Eye (tissue), 1 donor: ENCODE results near the gene ARHGEF1.

Experiments
- DNase-seq: peaks from one replicate; pipeline ENCODE4 v3.0.0-alpha.2; 2015

ARHGEF1 gene, protein sequence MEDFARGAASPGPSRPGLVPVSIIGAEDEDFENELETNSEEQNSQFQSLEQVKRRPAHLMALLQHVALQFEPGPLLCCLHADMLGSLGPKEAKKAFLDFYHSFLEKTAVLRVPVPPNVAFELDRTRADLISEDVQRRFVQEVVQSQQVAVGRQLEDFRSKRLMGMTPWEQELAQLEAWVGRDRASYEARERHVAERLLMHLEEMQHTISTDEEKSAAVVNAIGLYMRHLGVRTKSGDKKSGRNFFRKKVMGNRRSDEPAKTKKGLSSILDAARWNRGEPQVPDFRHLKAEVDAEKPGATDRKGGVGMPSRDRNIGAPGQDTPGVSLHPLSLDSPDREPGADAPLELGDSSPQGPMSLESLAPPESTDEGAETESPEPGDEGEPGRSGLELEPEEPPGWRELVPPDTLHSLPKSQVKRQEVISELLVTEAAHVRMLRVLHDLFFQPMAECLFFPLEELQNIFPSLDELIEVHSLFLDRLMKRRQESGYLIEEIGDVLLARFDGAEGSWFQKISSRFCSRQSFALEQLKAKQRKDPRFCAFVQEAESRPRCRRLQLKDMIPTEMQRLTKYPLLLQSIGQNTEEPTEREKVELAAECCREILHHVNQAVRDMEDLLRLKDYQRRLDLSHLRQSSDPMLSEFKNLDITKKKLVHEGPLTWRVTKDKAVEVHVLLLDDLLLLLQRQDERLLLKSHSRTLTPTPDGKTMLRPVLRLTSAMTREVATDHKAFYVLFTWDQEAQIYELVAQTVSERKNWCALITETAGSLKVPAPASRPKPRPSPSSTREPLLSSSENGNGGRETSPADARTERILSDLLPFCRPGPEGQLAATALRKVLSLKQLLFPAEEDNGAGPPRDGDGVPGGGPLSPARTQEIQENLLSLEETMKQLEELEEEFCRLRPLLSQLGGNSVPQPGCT

DNA sequence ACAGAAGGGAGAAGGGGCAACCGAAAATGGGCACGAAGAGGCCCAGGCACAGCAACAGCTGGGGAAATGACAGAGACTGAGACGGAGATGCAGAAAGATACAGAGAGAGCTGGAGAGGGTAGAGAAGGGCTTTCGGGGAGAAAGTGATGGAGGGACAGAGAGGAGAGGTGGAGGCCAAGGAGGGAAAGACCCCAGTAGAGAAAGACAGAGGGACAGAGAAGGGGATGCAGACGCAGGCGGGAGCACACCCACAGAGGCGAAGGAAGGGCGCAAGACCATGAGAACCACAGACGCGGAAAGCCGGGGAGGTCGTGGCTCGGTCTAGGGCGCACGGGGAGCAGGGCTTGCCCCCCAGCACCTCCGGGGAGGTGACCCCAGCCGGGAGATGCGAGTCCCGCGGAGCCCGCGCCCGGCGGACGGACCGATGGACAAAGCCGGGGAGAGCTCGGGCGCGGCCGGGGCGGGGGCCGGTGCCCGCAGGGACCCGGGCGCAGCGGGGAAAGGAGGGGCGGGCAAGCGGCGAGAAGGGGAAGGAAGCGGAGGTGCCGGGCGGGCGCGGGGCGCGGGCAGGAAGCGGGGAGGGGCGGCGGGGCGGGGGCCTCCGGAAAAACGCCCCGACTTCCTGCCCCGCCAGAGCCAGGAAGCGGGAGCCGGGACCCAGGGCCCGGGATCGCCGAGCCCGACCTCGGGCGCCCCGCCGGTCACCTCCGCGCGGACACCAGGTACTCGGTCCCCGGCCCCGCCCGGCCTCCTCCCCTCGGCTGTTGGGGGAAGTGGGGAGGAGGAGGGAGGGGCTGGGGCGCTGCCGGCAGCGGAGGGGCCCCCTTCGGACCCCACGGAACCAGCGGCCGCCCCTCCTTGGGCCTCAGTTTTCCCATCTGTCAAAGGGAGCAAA is at the start of gene ARHGEF1:
ARHGEF1 (plus strand) TSS at position 617 of the 895 bp plus-strand sequence. CDS start 4,899 bp downstream, outside the sequence.
- peak; percentile 43 for DNase-seq

DNA sequence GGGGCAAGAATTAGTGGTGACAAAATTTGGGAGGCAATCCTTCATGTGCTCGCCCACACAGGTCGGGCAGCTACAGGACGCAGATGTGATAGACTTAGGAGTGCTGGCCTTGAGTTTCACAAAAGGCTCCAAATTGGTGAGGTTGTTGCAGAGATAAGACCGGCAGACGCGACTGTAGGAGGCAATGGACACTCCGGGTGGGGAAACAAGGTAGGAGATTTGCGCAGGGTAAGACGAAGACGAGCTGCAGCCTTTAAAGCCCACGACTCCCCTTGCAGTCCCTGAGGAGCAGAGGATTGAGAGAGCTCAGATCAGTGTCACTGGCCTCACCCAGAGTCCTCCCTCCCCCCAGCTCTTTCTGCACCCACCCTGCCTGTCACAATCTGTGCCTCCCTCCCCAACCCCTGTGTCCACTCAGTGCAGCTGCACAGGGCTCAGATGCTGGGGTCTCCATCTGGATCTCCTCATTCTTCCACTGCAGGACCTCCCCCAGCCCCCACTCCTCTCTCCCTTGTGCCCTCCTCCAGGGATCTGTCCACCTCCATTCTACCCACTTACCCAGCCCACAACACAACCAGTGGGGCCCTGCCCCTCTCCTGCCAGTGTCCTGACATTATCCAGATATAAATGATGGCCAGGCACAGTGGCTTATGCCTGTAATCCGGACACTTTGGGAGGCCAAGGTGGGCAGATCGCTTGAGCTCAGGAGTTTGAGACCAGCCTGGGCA is 44.8 kb upstream of the ARHGEF1 start:
- DNase-seq: no peak

DNA sequence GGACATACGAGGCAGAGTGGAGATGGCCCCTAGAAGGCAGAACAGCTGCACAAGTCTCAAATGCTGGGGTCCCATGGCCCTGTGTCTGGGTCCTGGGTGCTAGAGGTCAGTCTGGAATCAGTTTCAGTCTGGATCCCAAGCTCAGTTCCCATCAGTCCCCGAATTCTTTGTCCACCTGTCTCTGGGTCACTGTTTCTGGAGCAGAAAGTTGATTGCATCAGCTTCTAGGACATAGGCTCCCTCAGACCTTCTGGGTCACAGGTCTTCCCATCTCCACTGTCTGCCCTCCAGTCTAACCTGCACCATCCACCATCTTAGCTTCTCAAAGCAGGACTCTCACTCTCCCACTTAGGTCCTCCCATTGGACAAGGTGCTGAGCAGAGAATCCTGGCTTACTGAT is 43.8 kb upstream of the ARHGEF1 start:
- no peak for DNase-seq

DNA sequence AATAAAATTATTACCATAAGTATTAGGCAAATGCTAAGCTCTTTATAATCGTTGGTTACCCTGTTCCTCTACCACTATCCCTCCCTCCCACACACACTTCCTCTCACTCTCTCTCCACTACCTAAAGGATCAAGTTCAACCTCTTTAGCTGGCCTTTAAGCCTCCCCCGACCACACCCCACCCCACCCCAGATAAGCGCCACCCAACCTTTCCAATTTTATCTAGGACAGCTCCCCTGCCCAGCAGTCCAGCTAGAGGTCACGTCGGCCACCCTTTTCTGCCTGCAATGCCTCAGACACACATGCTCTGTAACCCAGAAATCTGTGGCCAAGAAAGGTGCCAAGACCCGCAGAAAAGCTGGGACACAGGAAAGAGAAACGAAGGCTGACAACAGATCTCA is 39.6 kb upstream of the ARHGEF1 start:
- DNase-seq: no peak

DNA sequence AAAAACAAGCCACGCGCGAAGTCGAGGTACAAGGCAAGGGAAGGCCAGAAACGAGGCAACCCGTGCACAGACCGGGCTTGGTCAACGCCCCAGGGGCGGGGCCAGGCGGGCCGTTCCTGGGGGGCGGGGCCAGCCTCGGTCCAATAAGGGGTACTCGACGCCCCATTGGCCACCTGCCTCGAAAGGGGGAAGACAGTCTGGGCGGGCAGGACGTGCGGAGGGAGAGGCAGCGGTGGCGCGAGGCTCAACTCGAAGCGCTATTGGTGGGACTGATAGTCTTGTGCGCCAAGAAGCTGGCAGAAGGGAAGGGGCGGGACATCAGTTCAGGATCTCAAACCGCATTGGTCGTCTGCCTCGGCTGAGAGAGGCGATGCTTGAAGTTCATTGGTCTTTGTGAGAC is 38.4 kb upstream of the ARHGEF1 start, which contains the start of gene LYPD4:
LYPD4 (minus strand) TSS at position 83 of the 400 bp plus-strand sequence. CDS start 5,398 bp downstream, outside the sequence.
- no peak for DNase-seq

DNA sequence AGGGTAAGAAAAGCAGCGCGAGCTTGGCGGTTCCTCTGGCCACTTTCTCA is 38.2 kb upstream of the ARHGEF1 start, which contains the start of gene DMRTC2:
DMRTC2 (plus strand) TSS at position 42 of the 50 bp plus-strand sequence. CDS start 2,387 bp downstream, outside the sequence.
- no peak for DNase-seq

DNA sequence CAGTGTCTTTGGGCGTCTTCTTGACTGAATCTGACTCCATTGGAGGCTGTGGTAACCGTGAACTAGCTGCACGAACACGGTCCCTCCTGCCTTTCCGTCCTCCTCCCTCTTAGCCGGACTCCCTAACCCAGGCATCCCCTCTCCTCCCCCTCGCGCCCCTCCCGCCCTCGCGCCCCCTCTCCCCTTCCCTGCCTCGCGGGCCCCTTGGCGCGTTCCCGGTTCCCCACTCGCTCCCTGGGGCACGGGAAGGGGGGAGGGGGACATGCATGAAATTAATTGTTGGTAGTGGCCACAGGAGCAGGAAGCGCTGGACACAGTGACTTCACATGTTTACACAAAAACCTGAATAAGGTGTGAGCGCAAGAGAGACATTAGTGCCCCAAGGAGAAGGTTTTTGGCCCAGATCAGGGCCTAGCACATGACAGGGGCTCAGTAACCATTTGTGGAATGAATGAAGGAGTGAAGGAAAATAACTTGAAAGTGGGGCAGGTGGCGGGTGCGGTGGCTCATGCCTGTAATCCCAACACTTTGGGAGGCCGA is 37.9 kb upstream of the ARHGEF1 start:
- DNase-seq: no peak

DNA sequence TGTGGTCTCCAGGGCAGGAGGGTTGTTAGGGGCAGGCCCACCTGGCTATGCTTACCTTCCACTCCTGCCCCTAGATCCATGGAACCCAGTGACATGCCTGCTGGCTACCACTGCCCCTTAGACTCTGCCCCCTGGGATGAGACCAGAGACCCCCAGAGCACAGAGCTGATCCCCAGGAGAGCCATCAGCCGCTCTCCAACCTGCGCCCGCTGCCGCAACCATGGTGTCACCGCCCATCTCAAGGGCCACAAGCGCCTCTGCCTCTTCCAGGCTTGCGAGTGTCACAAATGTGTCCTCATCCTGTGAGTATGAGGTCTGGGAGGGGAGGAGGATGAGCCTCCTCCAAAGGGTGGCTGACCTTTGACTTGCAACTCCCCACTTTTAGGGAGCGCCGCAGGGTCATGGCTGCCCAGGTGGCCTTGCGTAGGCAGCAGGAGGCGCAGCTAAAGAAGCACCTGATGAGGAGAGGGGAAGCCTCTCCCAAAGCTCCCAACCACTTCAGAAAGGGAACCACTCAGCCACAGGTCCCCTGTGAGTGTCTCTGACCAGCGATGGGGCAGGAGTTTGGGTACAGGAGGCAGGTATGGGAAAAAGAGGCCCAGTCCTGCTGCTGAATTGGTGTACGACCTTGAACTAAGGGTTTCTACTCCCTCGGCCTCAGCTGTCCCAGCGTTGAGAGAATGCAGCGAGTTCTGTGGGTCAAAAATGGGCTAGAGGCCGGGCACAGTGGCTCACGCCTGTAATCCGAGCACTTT is 35.5 kb upstream of the ARHGEF1 start:
- no peak for DNase-seq

DNA sequence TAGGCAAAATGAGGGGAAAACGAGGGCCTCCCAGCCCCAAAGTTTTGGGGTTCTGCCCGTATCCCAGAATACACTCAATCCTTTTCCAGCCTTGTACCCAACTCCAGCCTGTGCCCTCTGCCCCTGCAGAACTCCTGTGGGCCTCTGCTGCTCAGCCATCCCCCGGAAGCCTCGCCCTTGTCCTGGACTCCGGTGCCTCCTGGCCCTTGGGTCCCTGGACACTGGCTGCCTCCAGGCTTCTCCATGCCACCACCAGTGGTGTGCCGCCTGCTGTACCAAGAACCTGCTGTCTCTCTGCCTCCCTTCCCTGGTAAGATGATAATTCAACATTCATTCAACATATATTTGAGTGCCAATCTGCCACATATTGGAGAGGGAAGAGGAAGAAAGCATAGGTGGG is 34.3 kb upstream of the ARHGEF1 start:
- DNase-seq: no peak

DNA sequence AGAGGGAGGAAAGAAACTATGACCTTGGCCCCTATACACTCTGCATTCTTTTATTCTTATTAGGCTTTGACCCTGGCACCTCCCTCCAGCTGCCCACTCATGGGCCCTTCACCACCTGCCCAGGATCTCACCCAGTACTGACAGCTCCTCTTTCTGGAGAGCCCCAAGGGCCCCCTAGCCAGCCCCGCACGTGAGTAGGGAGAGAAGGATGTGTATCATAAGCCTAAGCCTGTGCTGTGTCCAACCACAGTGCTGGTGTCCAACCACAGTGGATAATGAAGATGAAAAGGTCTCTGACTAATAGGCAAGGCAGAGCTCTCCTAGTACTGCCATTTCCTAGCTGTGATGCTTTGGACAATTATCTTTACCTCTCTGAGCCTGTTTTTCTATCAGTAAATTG is 33.9 kb upstream of the ARHGEF1 start:
- DNase-seq: no peak

DNA sequence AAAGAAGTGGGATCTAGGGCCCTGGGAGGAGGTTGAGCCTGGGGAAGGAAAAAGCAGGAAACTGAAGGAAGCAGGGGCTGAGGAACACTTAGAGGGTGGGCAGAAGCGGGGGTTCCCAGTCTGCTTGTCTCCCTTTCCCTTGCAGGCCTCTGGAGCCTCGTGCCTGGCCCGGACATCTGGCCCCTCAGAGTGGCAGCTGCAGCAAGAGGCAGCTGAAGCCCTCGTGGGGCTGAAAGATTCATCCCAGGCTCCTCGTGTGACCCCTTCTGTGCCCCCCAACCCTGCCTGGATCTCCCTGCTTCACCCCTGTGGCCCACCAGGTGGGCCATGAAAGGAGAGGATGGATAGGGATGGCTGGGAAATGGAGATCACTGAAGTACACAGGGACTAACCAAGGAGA is 32.6 kb upstream of the ARHGEF1 start:
- DNase-seq: no peak

DNA sequence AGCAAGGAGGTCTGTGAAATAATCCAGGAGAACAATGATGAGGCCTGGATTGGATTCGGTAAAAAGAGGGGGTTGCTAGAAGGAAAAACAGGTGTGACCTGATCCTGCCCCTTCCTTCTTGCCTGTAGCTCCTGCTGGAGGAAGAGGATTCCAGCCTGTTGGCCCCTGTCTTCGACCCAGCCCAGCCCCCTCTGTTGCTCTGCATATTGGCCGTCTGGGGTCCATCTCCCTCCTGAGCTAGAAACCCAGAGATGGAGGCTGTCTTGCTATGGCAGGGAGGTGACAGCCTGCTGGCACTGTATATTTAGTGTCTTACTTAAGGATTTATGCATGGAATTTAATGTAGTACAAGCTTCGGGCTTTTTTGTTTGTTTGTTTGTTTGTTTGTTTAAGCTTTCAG is 31.5 kb upstream of the ARHGEF1 start:
- DNase-seq: no peak

DNA sequence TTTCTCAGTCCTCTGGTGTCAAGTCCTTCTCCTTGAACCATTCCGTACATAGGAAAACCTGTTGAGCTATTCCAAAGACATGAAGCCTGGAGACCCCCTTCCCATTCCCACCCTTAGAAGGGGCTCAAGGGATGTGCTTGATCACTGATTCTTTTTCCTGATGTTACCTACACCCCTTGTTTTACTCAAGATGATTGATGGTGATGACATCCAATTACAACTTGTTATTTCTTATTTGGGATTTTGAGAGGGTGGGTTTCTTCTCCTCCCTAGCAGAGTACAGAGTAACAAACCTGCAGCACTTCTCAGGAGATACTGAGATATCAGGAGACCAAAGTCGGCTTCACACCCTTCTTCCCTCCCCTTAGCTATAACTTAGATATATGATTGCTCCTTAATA is 29.6 kb upstream of the ARHGEF1 start:
- no peak for DNase-seq

DNA sequence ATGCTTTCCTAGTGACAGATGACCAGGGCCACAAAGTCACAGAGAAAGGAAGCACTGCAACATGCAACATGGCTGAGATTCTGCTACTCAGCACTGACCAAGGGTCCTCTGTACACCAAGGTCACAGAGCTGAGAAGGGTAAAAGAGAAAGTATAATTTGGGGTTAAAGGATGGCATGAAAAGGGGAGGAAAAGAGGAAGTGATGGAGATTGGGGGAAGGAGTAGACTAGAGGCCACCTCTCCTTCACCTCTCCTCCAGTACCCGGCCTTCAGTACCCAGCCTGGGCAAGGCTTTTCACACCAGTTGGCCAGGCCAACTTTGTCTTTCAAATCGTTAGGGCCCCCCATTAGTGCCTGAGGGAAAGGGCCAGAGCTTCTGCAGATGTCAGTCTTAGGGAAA is 29.2 kb upstream of the ARHGEF1 start:
- no peak for DNase-seq

DNA sequence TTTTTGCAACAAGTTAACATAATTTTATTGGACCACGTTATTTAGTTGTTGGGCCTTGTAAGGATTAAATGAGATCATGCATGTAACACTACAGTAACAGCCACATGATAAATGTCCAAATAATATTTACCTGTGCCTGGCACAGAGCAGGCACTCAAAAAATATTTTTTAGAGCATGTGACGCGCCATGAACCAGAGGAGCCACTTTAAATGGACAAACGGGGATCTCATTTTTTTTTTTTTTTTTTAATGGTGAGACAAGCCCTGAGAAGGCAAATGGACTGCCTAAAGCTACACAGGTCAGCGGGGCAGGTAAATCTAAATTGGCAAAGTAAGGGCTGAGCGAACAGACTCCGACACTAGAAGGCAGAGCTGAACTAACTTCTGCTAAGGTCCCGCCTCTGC is 23.8 kb upstream of the ARHGEF1 start:
- DNase-seq: no peak

DNA sequence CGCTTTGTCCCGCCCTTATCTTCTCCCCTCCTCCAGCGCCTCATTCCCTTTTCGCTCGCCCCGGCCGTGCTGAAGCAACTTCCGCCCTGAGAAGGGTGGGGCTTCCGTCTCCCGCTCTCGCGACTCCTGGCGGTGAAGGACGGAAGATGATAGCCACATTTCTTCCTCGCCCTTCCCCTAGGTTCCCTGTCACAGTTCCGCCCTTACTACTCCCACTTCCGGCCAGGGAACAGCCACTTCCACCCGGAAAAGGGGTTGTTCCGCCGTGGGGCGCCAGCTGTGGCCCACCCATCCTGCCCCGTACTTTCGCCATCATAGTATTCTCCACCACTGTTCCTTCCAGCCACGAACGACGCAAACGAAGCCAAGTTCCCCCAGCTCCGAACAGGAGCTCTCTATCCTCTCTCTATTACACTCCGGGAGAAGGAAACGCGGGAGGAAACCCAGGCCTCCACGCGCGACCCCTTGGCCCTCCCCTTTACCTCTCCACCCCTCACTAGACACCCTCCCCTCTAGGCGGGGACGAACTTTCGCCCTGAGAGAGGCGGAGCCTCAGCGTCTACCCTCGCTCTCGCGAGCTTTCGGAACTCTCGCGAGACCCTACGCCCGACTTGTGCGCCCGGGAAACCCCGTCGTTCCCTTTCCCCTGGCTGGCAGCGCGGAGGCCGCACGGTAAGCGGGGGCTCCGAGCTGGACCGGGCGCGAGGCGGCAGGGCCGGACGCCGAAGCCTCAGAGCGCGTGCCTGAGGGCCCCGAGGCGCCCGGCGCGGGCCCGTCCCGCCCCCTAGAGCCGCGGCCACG is 23.2 kb upstream of the ARHGEF1 start, which contains the start of gene RPS19:
RPS19 (plus strand) TSS at position 638 of the 801 bp plus-strand sequence. CDS start 520 bp downstream, outside the sequence.
- DNase-seq: peak; percentile 100

DNA sequence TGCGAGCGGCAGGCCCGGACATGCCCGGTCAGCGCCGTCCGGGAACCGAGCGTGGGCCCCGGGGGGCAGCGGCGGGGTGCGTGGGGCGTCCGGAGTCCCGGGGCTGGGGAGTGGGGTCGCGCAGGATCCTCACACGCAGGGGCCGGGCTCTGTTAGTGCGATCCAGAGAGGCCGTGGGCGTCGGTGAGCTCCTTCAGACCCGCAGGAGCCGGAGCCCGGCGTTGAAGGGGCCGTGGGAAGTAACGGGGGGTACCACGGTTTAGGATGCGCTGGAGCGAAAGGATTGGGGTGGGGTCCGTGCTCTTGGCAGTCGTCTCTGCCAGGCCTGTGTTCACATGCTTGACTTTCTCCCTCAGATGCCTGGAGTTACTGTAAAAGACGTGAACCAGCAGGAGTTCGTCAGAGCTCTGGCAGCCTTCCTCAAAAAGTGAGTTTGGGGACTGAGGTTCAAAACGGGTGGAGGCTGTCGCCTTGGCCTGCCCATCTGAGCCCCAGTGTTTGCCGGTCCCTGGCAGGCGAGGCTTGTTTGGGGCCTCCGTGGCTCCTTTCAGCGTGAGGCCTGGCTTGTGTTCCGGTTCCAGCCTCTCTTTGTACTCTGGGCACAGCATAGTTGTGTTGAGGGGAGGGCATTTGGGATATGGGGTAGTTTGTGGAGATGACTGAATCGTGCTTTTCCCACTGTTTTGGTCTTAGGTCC is 22.4 kb upstream of the ARHGEF1 start:
- DNase-seq: peak; percentile 51

DNA sequence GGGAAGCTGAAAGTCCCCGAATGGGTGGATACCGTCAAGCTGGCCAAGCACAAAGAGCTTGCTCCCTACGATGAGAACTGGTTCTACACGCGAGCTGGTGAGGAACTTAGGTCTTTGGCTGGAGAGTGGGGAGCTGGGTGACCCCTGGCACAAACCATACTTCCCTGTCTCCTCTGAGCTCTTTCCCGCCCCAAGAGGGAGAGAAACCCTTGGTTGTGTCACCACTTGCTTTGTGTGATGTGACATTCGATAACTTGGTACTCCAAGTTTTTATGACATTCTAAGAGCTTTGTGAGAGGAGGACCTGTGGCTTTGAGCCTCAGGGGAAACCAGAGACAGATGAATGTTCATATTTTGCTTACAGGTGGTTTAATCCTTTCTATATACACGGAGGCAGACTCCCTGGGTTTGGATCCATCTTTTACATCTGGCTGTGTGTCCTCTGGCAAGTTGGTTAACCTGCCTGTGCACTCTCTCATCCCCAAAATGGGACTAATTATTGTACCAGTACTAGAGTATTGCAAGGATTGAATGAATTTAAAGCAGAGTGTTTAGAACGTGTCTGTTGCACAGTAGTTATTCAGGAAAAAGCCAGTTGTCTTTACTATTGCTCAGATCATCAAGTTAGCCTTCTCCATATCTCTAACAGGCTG is 21.7 kb upstream of the ARHGEF1 start:
- no peak for DNase-seq

DNA sequence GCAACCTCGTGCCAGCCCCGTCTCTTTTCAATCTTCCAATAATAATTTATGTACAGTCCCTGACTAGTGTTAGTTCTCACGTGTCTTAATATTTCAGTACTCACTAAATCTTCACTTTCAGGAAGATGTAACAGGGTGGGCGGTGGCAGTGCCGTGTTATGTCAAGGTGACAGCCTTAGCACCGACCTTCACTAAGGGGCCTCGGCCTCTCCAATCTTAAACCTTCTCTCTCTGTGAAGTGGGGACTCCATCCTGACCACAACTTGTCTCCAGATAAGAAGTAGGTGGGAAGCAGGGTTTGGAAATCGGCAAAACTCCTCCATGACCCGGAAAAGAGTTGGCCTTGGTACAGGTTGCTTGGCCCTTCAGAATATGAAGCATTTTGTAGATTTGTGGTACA is 21.1 kb upstream of the ARHGEF1 start:
- DNase-seq: no peak
